ENCODE measurements around the gene GSPT2.

GSPT2 gene

GRCh38 chrX:51759055-51759839 is 16.0 kb downstream of the GSPT2 start:
- TF ChIP-seq TAF1 (IDR thresholded peaks at IDR 0.05; ENCODE audit: low read depth, low read length) (no peak), POU2F2 (IDR thresholded peaks at IDR 0.05; ENCODE audit: low read depth, low read length) (no peak), PAX5 (IDR thresholded peaks at IDR 0.05; ENCODE audit: insufficient read depth, low read length, severe bottlenecking) (no peak), SPI1 (IDR thresholded peaks at IDR 0.05; ENCODE audit: low read depth, low read length) (no peak), POLR2AphosphoS5 (IDR thresholded peaks at IDR 0.05; ENCODE audit: low read depth, low read length) (no peak), POLR2A (IDR thresholded peaks at IDR 0.05; ENCODE audit: low read depth, low read length) (no peak)
- FAIRE-seq (no peak), DNase-seq (ENCODE audit: insufficient read length, low spot score) (no peak)

GRCh38 chrX:51760657-51761056 is 17.4 kb downstream of the GSPT2 start:
- FAIRE-seq = no peak
- TF ChIP-seq POU2F2 (IDR thresholded peaks at IDR 0.05; ENCODE audit: low read depth, low read length) (no peak), POLR2A (IDR thresholded peaks at IDR 0.05; ENCODE audit: low read depth, low read length) (no peak), SPI1 (IDR thresholded peaks at IDR 0.05; ENCODE audit: low read depth, low read length) (no peak), PAX5 (IDR thresholded peaks at IDR 0.05; ENCODE audit: insufficient read depth, low read length, severe bottlenecking) (no peak), POLR2AphosphoS5 (IDR thresholded peaks at IDR 0.05; ENCODE audit: low read depth, low read length) (no peak), TAF1 (IDR thresholded peaks at IDR 0.05; ENCODE audit: low read depth, low read length) (no peak)

GRCh38 chrX:51766546-51766945 is 23.3 kb downstream of the GSPT2 start:
- FAIRE-seq = no peak

More at GRCh38 chrX:51760657-51761056, 17.4 kb downstream of the GSPT2 start:
- no peak for DNase-seq (ENCODE audit: insufficient read length, low spot score)

GRCh38 chrX:51776851-51777250 is 33.6 kb downstream of the GSPT2 start:
- no peak for FAIRE-seq
- no peak for TF ChIP-seq TAF1 (IDR thresholded peaks at IDR 0.05; ENCODE audit: low read depth, low read length)
- TF ChIP-seq POU2F2 (IDR thresholded peaks at IDR 0.05; ENCODE audit: low read depth, low read length) = no peak
- no peak for TF ChIP-seq PAX5 (IDR thresholded peaks at IDR 0.05; ENCODE audit: insufficient read depth, low read length, severe bottlenecking)
- TF ChIP-seq POLR2AphosphoS5 (IDR thresholded peaks at IDR 0.05; ENCODE audit: low read depth, low read length) = no peak

More at GRCh38 chrX:51766546-51766945, 23.3 kb downstream of the GSPT2 start:
- TF ChIP-seq POU2F2 (IDR thresholded peaks at IDR 0.05; ENCODE audit: low read depth, low read length) = no peak
- TF ChIP-seq PAX5 (IDR thresholded peaks at IDR 0.05; ENCODE audit: insufficient read depth, low read length, severe bottlenecking) = no peak
- TF ChIP-seq POLR2AphosphoS5 (IDR thresholded peaks at IDR 0.05; ENCODE audit: low read depth, low read length) = no peak
- TF ChIP-seq TAF1 (IDR thresholded peaks at IDR 0.05; ENCODE audit: low read depth, low read length) = no peak
- TF ChIP-seq POLR2A (IDR thresholded peaks at IDR 0.05; ENCODE audit: low read depth, low read length) = no peak
- TF ChIP-seq SPI1 (IDR thresholded peaks at IDR 0.05; ENCODE audit: low read depth, low read length) = no peak
- DNase-seq (ENCODE audit: insufficient read length, low spot score) = no peak

GRCh38 chrX:51779306-51779705 is 36.1 kb downstream of the GSPT2 start:
- no peak for DNase-seq (ENCODE audit: insufficient read length, low spot score)
- TF ChIP-seq POLR2A (IDR thresholded peaks at IDR 0.05; ENCODE audit: low read depth, low read length) (no peak), TAF1 (IDR thresholded peaks at IDR 0.05; ENCODE audit: low read depth, low read length) (no peak), SPI1 (IDR thresholded peaks at IDR 0.05; ENCODE audit: low read depth, low read length) (no peak), POU2F2 (IDR thresholded peaks at IDR 0.05; ENCODE audit: low read depth, low read length) (no peak), PAX5 (IDR thresholded peaks at IDR 0.05; ENCODE audit: insufficient read depth, low read length, severe bottlenecking) (no peak), POLR2AphosphoS5 (IDR thresholded peaks at IDR 0.05; ENCODE audit: low read depth, low read length) (no peak)
- FAIRE-seq = no peak

More at GRCh38 chrX:51776851-51777250, 33.6 kb downstream of the GSPT2 start:
- no peak for DNase-seq (ENCODE audit: insufficient read length, low spot score)

- DNase-seq (ENCODE audit: insufficient read length, low spot score) (no peak), FAIRE-seq (peak; percentile 78)
- TF ChIP-seq SPI1 (IDR thresholded peaks at IDR 0.05; ENCODE audit: low read depth, low read length) (no peak), POLR2AphosphoS5 (IDR thresholded peaks at IDR 0.05; ENCODE audit: low read depth, low read length) (no peak), TAF1 (IDR thresholded peaks at IDR 0.05; ENCODE audit: low read depth, low read length) (no peak), POLR2A (IDR thresholded peaks at IDR 0.05; ENCODE audit: low read depth, low read length) (no peak), PAX5 (IDR thresholded peaks at IDR 0.05; ENCODE audit: insufficient read depth, low read length, severe bottlenecking) (no peak), POU2F2 (IDR thresholded peaks at IDR 0.05; ENCODE audit: low read depth, low read length) (no peak)
Observed at GRCh38 chrX:51795136-51795535, 51.9 kb downstream of the GSPT2 start.

All from GM12891 (cell line).